GM18505 (cell line): ENCODE data around the gene HECTD4.

Source experiments
- ATAC-seq: cut with Tn5 transposase; IDR thresholded peaks from one replicate; pipeline ENCODE4 v1.9.1; 2021; ENCODE audit not compliant: unreplicated experiment
- POLR2A ChIP-seq: IDR thresholded peaks from 4 replicates; pipeline ENCODE4 v1.6.1; 2011; ENCODE audit warnings: borderline replicate concordance; ENCODE audit not compliant: insufficient read depth, insufficient read length; ENCODE audit errors: extremely low read depth

The HECTD4 gene

GRCh38 chr12:112330706-112331105 lies 51.5 kb downstream of the HECTD4 start:
- no peak for TF ChIP-seq POLR2A
- no peak for ATAC-seq

- no peak for ATAC-seq
- no peak for TF ChIP-seq POLR2A
Measured at GRCh38 chr12:112328456-112329124, 53.6 kb downstream of the HECTD4 start.

- no peak for TF ChIP-seq POLR2A
- no peak for ATAC-seq
Measured at GRCh38 chr12:112327209-112327938, 54.9 kb downstream of the HECTD4 start.

- ATAC-seq, result no peak
- no peak for TF ChIP-seq POLR2A
Measured at GRCh38 chr12:112325622-112326207, 56.5 kb downstream of the HECTD4 start.

- no peak for ATAC-seq
- no peak for TF ChIP-seq POLR2A
Measured at GRCh38 chr12:112325157-112325556, 57.1 kb downstream of the HECTD4 start.

- ATAC-seq, result no peak
- TF ChIP-seq POLR2A, result no peak
Measured at GRCh38 chr12:112322882-112323547, 59.2 kb downstream of the HECTD4 start.

GRCh38 chr12:112322441-112322840 lies 59.8 kb downstream of the HECTD4 start:
- TF ChIP-seq POLR2A, result no peak
- ATAC-seq, result no peak

- ATAC-seq, result no peak
- TF ChIP-seq POLR2A, result no peak
Measured at GRCh38 chr12:112321245-112321644, 61.0 kb downstream of the HECTD4 start.

GRCh38 chr12:112319395-112319794 lies 62.8 kb downstream of the HECTD4 start:
- no peak for TF ChIP-seq POLR2A
- no peak for ATAC-seq

GRCh38 chr12:112317481-112317880 lies 64.8 kb downstream of the HECTD4 start:
- no peak for ATAC-seq
- no peak for TF ChIP-seq POLR2A

GRCh38 chr12:112314981-112315380 lies 67.2 kb downstream of the HECTD4 start:
- ATAC-seq, result no peak
- TF ChIP-seq POLR2A, result no peak

GRCh38 chr12:112309797-112310196 lies 72.4 kb downstream of the HECTD4 start:
- ATAC-seq, result no peak

GRCh38 chr12:112308652-112309051 lies 73.6 kb downstream of the HECTD4 start:
- no peak for ATAC-seq
- no peak for TF ChIP-seq POLR2A

More at GRCh38 chr12:112309797-112310196, 72.4 kb downstream of the HECTD4 start:
- no peak for TF ChIP-seq POLR2A
